Mesangial cell (primary cell): Measurements from ENCODE around the gene FAM200B. TPM values are rescaled to one million over a fixed set of nuclear protein-coding genes. Genes with fewer than 3 reads are reported as not detected.

Experiments
- total RNA-seq: library from RNA; depleted of rRNA; stranded (reverse); fragments of >200 nt; gene quantifications from 2 replicates; pipeline ENCODE4 v1.2.3, GENCODE V29; 2015

The FAM200B gene
- 21.7 and 37.9 TPM in 2 replicates for total RNA-seq

GRCh38 chr4:15681372-15682241 lies at the start of gene FAM200B:
Gene FAM200B, plus strand, starts transcription at chr4:15681827. Its CDS starts 5,151 bp downstream, at chr4:15686978.

GRCh38 chr4:15655223-15656037 lies 26.2 kb upstream of the FAM200B start, which contains the start of gene FBXL5:
Gene FBXL5, minus strand, starts transcription at chr4:15655357. Its CDS starts 70 bp downstream, at chr4:15655287.

GRCh38 chr4:15702941-15703403 lies 21.3 kb downstream of the FAM200B start, which contains the start of gene BST1:
Gene BST1, plus strand, starts transcription at chr4:15703065. Its CDS starts 80 bp downstream, at chr4:15703145.

Other genes starting within 250 kb of the FAM200B start
- gene CC2D2A, start 211.9 kb upstream of the FAM200B start, total RNA-seq = 9.0 and 23.5 TPM in 2 replicates
- gene FBXL5, start 26.5 kb upstream of the FAM200B start, total RNA-seq = 49.4 and 65.0 TPM in 2 replicates
- 12.8 and 18.6 TPM in 2 replicates for gene BST1, start 21.2 kb downstream of the FAM200B start, total RNA-seq
- gene CD38, start 96.5 kb downstream of the FAM200B start, total RNA-seq = under 0.01 and 0.38 TPM in 2 replicates